Lung (tissue), 12 donors: Measurements from ENCODE around the gene SHH. TPM values are rescaled to one million over a fixed set of nuclear protein-coding genes. Genes with fewer than 3 reads are reported as not detected.

ENCODE experiments used
- ATAC-seq: fragments of 200-7000 bp; cut with Tn5 transposase; one replicate; pipeline ENCODE4 v1.9.1; 2020; ENCODE audit warnings: moderate number of reproducible peaks; ENCODE audit not compliant: insufficient read depth, low FRiP score
- DNase-seq, 3 donors: peaks; one replicate each; pipeline ENCODE4 v3.0.0-alpha.2; 2013 to 2017
- H3K27ac ChIP-seq, 2 donors: one replicate each; pipeline ENCODE4 v1.5.1; 2013; ENCODE audit warnings: mild to moderate bottlenecking in 2 of 2, moderate library complexity in 2 of 2, control low read depth in 1 of 2, inconsistent platforms in 1 of 2, low read depth in 1 of 2, low read length in 1 of 2
- H3K27me3 ChIP-seq, 3 donors: one replicate each; pipeline ENCODE4 v1.5.1; 2013; ENCODE audit warnings: low read length in 2 of 3; ENCODE audit not compliant: control insufficient read depth in 3 of 3, insufficient read depth in 3 of 3
- H3K36me3 ChIP-seq, 4 donors: one replicate each; pipeline ENCODE4 v1.5.1; 2013; ENCODE audit warnings: low read length in 4 of 4, mild to moderate bottlenecking in 1 of 4, moderate library complexity in 1 of 4; ENCODE audit not compliant: control insufficient read depth in 4 of 4, insufficient read depth in 4 of 4
- H3K4me1 ChIP-seq, 5 donors: one replicate each; pipeline ENCODE4 v1.5.1; 2013; ENCODE audit warnings: low read length in 5 of 5, mild to moderate bottlenecking in 2 of 5, moderate library complexity in 1 of 5; ENCODE audit not compliant: control insufficient read depth in 5 of 5, insufficient read depth in 5 of 5
- H3K4me3 ChIP-seq: one replicate; pipeline ENCODE4 v1.5.1; 2013; ENCODE audit warnings: mild to moderate bottlenecking, control low read depth, moderate library complexity
- H3K9ac ChIP-seq, 2 donors: one replicate each; pipeline ENCODE4 v1.5.1; 2013; ENCODE audit warnings: low read length in 2 of 2, control low read depth in 1 of 2; ENCODE audit not compliant: insufficient read depth in 1 of 2
- H3K9me3 ChIP-seq, 4 donors: one replicate each; pipeline ENCODE4 v1.5.1; 2013; ENCODE audit warnings: low read length in 3 of 4, mild to moderate bottlenecking in 1 of 4, moderate library complexity in 1 of 4; ENCODE audit not compliant: control insufficient read depth in 4 of 4, insufficient read depth in 3 of 4
- WGBS, 2 donors: extraction: QIAGEN DNeasy Blood & Tissue Kit; methylation state at CpG; one replicate each; pipeline ENCODE4 v1.1.7; 2013; 5-methylcytosine and 5-hydroxymethylcytosine counted together
- polyA plus RNA-seq, 2 donors: library from polyadenylated mRNA; stranded (reverse); fragments of 200-250 nt; gene quantifications; one replicate each; pipeline ENCODE4 v1.2.1, GENCODE V29; 2013
- total RNA-seq, 2 donors: library from RNA; depleted of rRNA in 1 of 2; stranded (reverse); fragments of >200 nt in 1 of 2; gene quantifications; one replicate each; pipeline ENCODE4 v1.2.1, GENCODE V29; 2014 to 2021
- TF ChIP-seq, protein P1 (sequence below): IDR thresholded peaks from 2 replicates; pipeline ENCODE4 v1.5.1; 2012; ENCODE audit warnings: mild to moderate bottlenecking; ENCODE audit errors: control extremely low read depth, extremely low read depth
- donor health status: control.
- donor health status: control.
- donor health status: Bipolar disorder and iron deficiency.
- donor health status: healthy.
- donor health status: DM: yes; HTN: yes; CAD: no.

The SHH gene
- total and polyA plus RNA-seq, 4 donors, result 1.5 to 9.3 (median 4.4) TPM

- Histone ChIP-seq H3K9me3 (peaks cover 0 to 4% (median 0%) of the 10 kb centered on the region in 4 donors), H3K27ac (no peak overlapping the region), H3K27me3 (peaks cover 0 to 5% (median 0%) of the 10 kb centered on the region in 3 donors), H3K4me3 (no peak overlapping the region), H3K36me3 (peaks cover 0 to 3% (median 0%) of the 10 kb centered on the region in 4 donors), H3K9ac (no peak overlapping the region), H3K4me1 (no peaks in the 10 kb centered on the region)
- DNase-seq, result no peak
- ATAC-seq, result no peak
- TF ChIP-seq, protein P1, sequence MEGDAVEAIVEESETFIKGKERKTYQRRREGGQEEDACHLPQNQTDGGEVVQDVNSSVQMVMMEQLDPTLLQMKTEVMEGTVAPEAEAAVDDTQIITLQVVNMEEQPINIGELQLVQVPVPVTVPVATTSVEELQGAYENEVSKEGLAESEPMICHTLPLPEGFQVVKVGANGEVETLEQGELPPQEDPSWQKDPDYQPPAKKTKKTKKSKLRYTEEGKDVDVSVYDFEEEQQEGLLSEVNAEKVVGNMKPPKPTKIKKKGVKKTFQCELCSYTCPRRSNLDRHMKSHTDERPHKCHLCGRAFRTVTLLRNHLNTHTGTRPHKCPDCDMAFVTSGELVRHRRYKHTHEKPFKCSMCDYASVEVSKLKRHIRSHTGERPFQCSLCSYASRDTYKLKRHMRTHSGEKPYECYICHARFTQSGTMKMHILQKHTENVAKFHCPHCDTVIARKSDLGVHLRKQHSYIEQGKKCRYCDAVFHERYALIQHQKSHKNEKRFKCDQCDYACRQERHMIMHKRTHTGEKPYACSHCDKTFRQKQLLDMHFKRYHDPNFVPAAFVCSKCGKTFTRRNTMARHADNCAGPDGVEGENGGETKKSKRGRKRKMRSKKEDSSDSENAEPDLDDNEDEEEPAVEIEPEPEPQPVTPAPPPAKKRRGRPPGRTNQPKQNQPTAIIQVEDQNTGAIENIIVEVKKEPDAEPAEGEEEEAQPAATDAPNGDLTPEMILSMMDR, result no peak
- 89 to 95% methylated on average over 21 to 22 of the region's 22 CpGs for WGBS, 2 donors
Observed at GRCh38 chr7:155788616-155789000, 23.7 kb downstream of the SHH start.

DNA sequence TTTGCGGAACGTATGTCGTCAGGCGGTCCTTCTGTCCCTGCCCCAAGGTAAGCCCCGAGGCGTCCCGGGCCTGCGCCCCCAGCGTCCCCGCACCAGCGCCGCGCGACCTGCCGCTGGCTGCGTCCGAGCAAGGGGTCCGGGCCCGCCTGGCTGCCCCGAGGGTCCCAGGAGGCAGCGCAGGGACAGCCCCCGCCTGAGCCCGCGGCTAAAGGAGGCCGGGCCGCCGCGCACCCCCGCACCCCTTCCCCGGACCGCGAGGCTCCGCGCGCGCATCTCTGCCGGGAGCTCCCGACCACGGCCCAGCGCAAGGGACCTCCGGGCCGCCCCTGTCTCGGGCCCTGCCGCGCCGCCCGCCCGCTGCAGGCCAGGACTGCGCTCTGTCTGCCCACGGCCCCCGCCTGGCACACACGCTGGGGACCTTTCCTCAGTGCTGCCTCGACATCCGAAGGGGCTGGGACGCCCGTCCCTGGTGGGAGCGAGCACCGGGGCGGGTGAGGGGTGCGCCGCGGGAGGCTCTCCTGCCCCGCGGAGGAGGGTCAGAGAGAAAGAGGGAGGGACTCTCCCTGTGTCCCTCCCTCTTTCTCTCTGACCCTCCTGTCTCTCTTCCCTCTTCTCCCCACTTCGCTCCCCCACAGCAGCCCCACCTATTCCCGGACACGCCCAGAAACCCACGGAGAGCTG lies 25.0 kb downstream of the SHH start:
- Histone ChIP-seq H3K36me3 (peaks cover 0 to 6% (median under 1%) of the 10 kb centered on the region in 4 donors), H3K4me1 (no peaks in the 10 kb centered on the region), H3K9me3 (no peaks in the 10 kb centered on the region), H3K27me3 (no peaks in the 10 kb centered on the region), H3K4me3 (peak overlapping the region; percentile 7), H3K9ac (peak overlapping the region in 1 of 2 donors; percentile 46), H3K27ac (no peak overlapping the region)
- DNase-seq (peak in 1 of 3 donors; percentile 38), ATAC-seq (peak; percentile 20)
- TF ChIP-seq, protein P1, result no peak
- WGBS, 2 donors, result 3 to 5% methylated on average over 45 to 68 of the region's 68 CpGs

DNA sequence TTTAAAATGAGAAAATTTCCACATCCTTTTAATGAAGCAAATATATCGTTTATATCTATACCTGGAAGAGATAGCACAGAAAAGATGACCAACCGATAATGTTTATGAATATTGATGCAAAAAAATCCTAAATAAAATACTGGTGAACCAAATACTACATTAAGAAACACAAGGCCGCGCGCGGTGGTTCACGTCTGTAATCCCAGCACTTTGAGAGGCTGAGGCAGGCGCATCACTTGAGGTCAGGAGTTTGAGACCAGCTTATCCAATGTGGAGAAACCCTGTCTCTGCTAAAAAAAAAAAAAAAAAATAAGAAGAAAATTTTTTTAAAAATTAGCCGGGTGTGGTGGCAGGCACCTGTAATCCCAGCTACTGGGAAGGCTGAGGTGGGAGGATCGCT lies 25.8 kb downstream of the SHH start:
- peaks cover 0 to 7% (median 3%) of the 10 kb centered on the region in 4 donors for H3K36me3 ChIP-seq
- H3K4me3 ChIP-seq, result no peak overlapping the region
- DNase-seq, result no peak
- 87 to 91% methylated on average over 10 of the region's 10 CpGs for WGBS, 2 donors
- H3K27ac ChIP-seq, result no peak overlapping the region
- H3K9me3 ChIP-seq, result no peaks in the 10 kb centered on the region
- H3K4me1 ChIP-seq, result no peaks in the 10 kb centered on the region
- TF ChIP-seq, protein P1, result no peak
- no peak for ATAC-seq
- no peaks in the 10 kb centered on the region for H3K27me3 ChIP-seq
- no peak overlapping the region for H3K9ac ChIP-seq
